Measurements from ENCODE around the gene LAMB4. TPM values are rescaled to one million over a fixed set of nuclear protein-coding genes. Genes with fewer than 3 reads are reported as not detected.

LAMB4 gene
- total and polyA plus RNA-seq, 2 of the 8 experiments (the other 6 are each of a cell fraction or from before 2014, with no cell fraction given), result not detected

DNA sequence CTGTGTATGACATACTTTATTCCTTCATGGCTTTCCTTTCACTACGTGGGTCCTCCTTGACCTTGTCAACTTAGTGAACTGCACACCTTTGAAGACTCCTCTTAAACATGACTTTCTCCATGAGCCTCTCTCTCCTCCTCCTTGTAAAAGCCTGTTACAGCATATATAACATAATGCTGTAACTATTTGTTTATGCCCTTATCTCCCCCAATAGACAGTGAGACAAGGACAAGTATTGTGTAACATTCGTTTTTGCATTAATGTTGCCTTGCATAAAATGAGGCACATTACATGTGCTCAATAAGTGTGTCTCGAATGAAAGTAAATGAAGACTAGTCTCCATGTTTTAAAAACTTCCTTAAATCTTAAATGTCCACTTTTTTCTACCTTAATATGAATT is 122.9 kb downstream of the LAMB4 start:
- Histone ChIP-seq H2BK20ac (ENCODE audit: low read length) (no peak overlapping the region), H3K4ac (replicated peaks; ENCODE audit: insufficient read length, low read depth, low read length) (no peak overlapping the region), H4K5ac (ENCODE audit: insufficient read length, low read depth, low read length) (no peak overlapping the region), H2BK15ac (ENCODE audit: low read length) (no peak overlapping the region), H4K8ac (ENCODE audit: extremely low read depth, insufficient read depth, low read length) (no peak overlapping the region), H2AFZ (ENCODE audit: low read length) (no peak overlapping the region), H3K23me2 (ENCODE audit: low read depth, low read length) (peaks cover 11% of the 10 kb centered on the region), H3K18ac (ENCODE audit: extremely low read depth, low read length) (no peak overlapping the region), H3K23ac (ENCODE audit: insufficient read length) (no peak overlapping the region), H3K79me1 (ENCODE audit: low read depth, low read length) (no peaks in the 10 kb centered on the region), H2BK5ac (ENCODE audit: low read depth, low read length) (no peak overlapping the region), H2BK12ac (ENCODE audit: low read depth, low read length) (no peak overlapping the region), H3K9me3 (ENCODE audit: insufficient read depth in 2 of 2, low read depth in 1 of 2, low read length in 1 of 2) (no peaks in the 10 kb centered on the region), H3K27me3 (replicated peaks in 1 of 4; ENCODE audit: control insufficient read depth in 3 of 4, extremely low read depth in 1 of 4, insufficient read depth in 3 of 4, low read length in 3 of 4) (peaks cover 26 to 56% (median 45%) of the 10 kb centered on the region in 4 experiments), H4K20me1 (replicated peaks in 1 of 2; ENCODE audit: control insufficient read depth in 1 of 2, insufficient read depth in 2 of 2, low read length in 2 of 2) (peaks cover 2 to 3% of the 10 kb centered on the region in 2 experiments), H3K9ac (replicated peaks in 1 of 4; ENCODE audit: extremely low read depth in 1 of 4, low read depth in 3 of 4, low read length in 3 of 4) (no peak overlapping the region), H3K4me3 (ENCODE audit: extremely low read depth in 1 of 4, insufficient read depth in 2 of 4, low read depth in 3 of 4, low read length in 4 of 4) (no peak overlapping the region), H3K4me1 (replicated peaks in 1 of 4; ENCODE audit: control insufficient read depth in 3 of 4, insufficient read depth in 4 of 4, low read length in 3 of 4) (peaks cover 2 to 12% (median 6%) of the 10 kb centered on the region in 4 experiments; a peak in 6 of 7 replicates), H3K79me2 (ENCODE audit: control insufficient read depth in 1 of 2, insufficient read depth in 2 of 2, low read length in 2 of 2) (no peaks in the 10 kb centered on the region), H2BK120ac (replicated peaks; ENCODE audit: low read depth, low read length) (no peak overlapping the region), H4K91ac (replicated peaks; ENCODE audit: insufficient read length, low read length) (no peak overlapping the region), H3K56ac (replicated peaks; ENCODE audit: insufficient read length, low read depth, low read length) (no peak overlapping the region), H3K36me3 (ENCODE audit: control insufficient read depth in 2 of 4, insufficient read depth in 4 of 4, low read length in 3 of 4) (no peaks in the 10 kb centered on the region), H3K27ac (ENCODE audit: low read depth, low read length) (no peak overlapping the region), H3K14ac (ENCODE audit: insufficient read length) (no peak overlapping the region), H3K4me2 (ENCODE audit: insufficient read depth in 1 of 2, low read depth in 2 of 2, low read length in 2 of 2) (no peak overlapping the region), H2AK5ac (ENCODE audit: low read depth, low read length) (no peak overlapping the region)
- FAIRE-seq (no peak), DNase-seq (ENCODE audit: low read depth in 1 of 2, low spot score in 2 of 2) (no peak)
- POLR2A ChIA-PET (ENCODE audit: partially characterized antibody), result no interaction called here
- CTCF ChIA-PET (ENCODE audit: partially characterized antibody), result interaction anchor here (1.8 to 3.9 kb wide), 2 partner anchors 9 kb away, joined by 5 to 27 read pairs; no protein-coding TSS in a partner anchor
- WGBS, 2 experiments (ENCODE audit: extremely low coverage in 1 of 2, insufficient coverage in 1 of 2, insufficient read length in 1 of 2, insufficient replicate concordance in 2 of 2, low coverage in 1 of 2, low lambda C conversion rate in 2 of 2, missing lambda C conversion rate in 1 of 2), result 80% methylated on average over 3 of the region's 3 CpGs; no CpG with 5 or more reads in 1 of the 2 experiments
- TF ChIP-seq RAD21 (IDR thresholded peaks at IDR 0.05 in 1 of 2, conservative IDR thresholded peaks at IDR 0.05 in 1 of 2; ENCODE audit: low read depth in 2 of 2, low read length in 2 of 2) (no peak), SAP30 (IDR thresholded peaks at IDR 0.05; ENCODE audit: insufficient read depth, insufficient replicate concordance, low read length) (no peak), POU5F1 (IDR thresholded peaks at IDR 0.05; ENCODE audit: low read depth, low read length) (no peak), RBBP5 (IDR thresholded peaks at IDR 0.05; ENCODE audit: borderline replicate concordance, low read depth, low read length) (no peak), YY1 (IDR thresholded peaks at IDR 0.05; ENCODE audit: low read depth, low read length) (no peak), CBX8 (IDR thresholded peaks at IDR 0.05; ENCODE audit: borderline replicate concordance, low read depth, low read length) (no peak), CEBPB (IDR thresholded peaks at IDR 0.05; ENCODE audit: low read depth, low read length) (no peak), RFX5 (IDR thresholded peaks at IDR 0.05; ENCODE audit: borderline replicate concordance, low read depth, low read length) (no peak), SP4 (IDR thresholded peaks at IDR 0.05; ENCODE audit: low read length) (no peak), EZH2 (IDR thresholded peaks at IDR 0.05; ENCODE audit: low read depth, low read length, severe bottlenecking) (no peak), SRF (IDR thresholded peaks at IDR 0.05; ENCODE audit: low read depth, low read length) (no peak)
- TF ChIP-seq, protein P1, sequence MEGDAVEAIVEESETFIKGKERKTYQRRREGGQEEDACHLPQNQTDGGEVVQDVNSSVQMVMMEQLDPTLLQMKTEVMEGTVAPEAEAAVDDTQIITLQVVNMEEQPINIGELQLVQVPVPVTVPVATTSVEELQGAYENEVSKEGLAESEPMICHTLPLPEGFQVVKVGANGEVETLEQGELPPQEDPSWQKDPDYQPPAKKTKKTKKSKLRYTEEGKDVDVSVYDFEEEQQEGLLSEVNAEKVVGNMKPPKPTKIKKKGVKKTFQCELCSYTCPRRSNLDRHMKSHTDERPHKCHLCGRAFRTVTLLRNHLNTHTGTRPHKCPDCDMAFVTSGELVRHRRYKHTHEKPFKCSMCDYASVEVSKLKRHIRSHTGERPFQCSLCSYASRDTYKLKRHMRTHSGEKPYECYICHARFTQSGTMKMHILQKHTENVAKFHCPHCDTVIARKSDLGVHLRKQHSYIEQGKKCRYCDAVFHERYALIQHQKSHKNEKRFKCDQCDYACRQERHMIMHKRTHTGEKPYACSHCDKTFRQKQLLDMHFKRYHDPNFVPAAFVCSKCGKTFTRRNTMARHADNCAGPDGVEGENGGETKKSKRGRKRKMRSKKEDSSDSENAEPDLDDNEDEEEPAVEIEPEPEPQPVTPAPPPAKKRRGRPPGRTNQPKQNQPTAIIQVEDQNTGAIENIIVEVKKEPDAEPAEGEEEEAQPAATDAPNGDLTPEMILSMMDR (IDR thresholded peaks at IDR 0.05; ENCODE audit: control extremely low read depth in 1 of 3, insufficient read depth in 1 of 3, low read depth in 1 of 3, low read length in 3 of 3), result no peak

Measured in H1 (cell line).